ENCODE data around the gene GSTA4. TPM values are rescaled to one million over a fixed set of nuclear protein-coding genes. Genes with fewer than 3 reads are reported as not detected.

Gene GSTA4
- total and polyA plus RNA-seq, 2 donors (not counting 1 experiment from before 2014, with no cell fraction given) = 51.9 to 54.0 TPM

DNA sequence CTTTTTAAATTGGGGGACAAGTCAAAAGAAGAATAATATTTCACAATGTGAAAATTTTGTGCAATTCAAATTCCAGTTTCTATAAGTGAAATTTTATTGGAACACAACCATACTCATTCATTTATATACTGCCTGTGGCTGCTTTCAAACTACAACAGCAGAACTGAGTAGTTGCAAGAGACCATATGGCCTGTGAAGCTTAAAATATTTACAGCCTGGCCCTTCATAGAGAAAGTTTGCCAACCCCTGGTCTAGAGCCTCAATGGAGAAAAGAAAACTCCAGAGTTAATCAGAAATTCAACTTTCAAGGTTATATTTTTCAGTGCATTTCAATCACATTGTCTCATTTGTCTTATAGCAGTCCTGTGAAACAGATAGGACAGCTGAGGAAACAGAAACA is 43.5 kb upstream of the GSTA4 start:
- no peak overlapping the region for H3K4me2 ChIP-seq (ENCODE audit: extremely low read depth, insufficient read depth, low read length)
- TF ChIP-seq, protein P1, sequence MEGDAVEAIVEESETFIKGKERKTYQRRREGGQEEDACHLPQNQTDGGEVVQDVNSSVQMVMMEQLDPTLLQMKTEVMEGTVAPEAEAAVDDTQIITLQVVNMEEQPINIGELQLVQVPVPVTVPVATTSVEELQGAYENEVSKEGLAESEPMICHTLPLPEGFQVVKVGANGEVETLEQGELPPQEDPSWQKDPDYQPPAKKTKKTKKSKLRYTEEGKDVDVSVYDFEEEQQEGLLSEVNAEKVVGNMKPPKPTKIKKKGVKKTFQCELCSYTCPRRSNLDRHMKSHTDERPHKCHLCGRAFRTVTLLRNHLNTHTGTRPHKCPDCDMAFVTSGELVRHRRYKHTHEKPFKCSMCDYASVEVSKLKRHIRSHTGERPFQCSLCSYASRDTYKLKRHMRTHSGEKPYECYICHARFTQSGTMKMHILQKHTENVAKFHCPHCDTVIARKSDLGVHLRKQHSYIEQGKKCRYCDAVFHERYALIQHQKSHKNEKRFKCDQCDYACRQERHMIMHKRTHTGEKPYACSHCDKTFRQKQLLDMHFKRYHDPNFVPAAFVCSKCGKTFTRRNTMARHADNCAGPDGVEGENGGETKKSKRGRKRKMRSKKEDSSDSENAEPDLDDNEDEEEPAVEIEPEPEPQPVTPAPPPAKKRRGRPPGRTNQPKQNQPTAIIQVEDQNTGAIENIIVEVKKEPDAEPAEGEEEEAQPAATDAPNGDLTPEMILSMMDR (conservative IDR thresholded peaks at IDR 0.05 in 1 of 2, IDR thresholded peaks at IDR 0.05 in 1 of 2; ENCODE audit: low read depth in 1 of 2, low read length in 2 of 2) = no peak
- TF ChIP-seq EZH2 (IDR thresholded peaks at IDR 0.05; ENCODE audit: low read length, missing control alignments) = no peak
- H4K20me1 ChIP-seq (ENCODE audit: control insufficient read depth, extremely low read depth, insufficient read depth, low read length) = no peaks in the 10 kb centered on the region
- no peak overlapping the region for H2AFZ ChIP-seq (ENCODE audit: low read length)
- no peak overlapping the region for H3K4me3 ChIP-seq (replicated peaks in 1 of 4; ENCODE audit: control extremely low read depth in 1 of 4, insufficient read depth in 1 of 4, low read depth in 3 of 4, low read length in 4 of 4)
- H3K27ac ChIP-seq (ENCODE audit: insufficient read depth, low read length) = no peak overlapping the region
- DNase-seq (ENCODE audit: low read depth in 2 of 2) = no peak
- peaks cover 5% of the 10 kb centered on the region for H3K36me3 ChIP-seq (ENCODE audit: control insufficient read depth, insufficient read depth, low read length)
- H3K9me3 ChIP-seq (ENCODE audit: control insufficient read depth, insufficient read depth, low read depth, low read length) = no peaks in the 10 kb centered on the region
- peaks cover 24% of the 10 kb centered on the region for H3K4me1 ChIP-seq (ENCODE audit: control insufficient read depth, extremely low read depth, insufficient read depth, low read length)
- no peaks in the 10 kb centered on the region for H3K79me2 ChIP-seq (ENCODE audit: control insufficient read depth, insufficient read depth, low read length)
- H3K27me3 ChIP-seq (ENCODE audit: control insufficient read depth, insufficient read depth, low read length) = no peaks in the 10 kb centered on the region
- no peak overlapping the region for H3K9ac ChIP-seq (ENCODE audit: insufficient read depth, low read length)

DNA sequence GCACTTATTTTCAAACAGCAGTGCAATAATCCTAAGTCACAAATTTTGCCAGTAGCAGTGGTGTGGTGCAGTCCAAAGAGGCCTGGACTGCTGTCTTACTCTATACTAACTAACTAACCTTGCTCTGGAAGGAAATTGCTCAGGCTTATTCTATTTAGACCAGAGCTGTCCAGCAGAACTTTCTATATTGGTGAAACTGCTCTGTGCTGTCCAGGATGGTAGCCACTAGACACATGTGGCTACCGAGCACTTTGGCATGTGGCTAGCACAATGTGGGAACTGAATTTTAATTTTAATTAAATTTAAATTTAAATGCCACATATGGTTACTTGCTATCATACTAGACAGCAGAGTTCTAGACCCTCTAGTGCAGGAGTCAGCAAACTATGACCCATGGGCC is 43.1 kb upstream of the GSTA4 start:
- Histone ChIP-seq H3K9ac (ENCODE audit: insufficient read depth, low read length) (no peak overlapping the region), H3K4me3 (replicated peaks in 1 of 4; ENCODE audit: control extremely low read depth in 1 of 4, insufficient read depth in 1 of 4, low read depth in 3 of 4, low read length in 4 of 4) (no peak overlapping the region), H3K4me1 (ENCODE audit: control insufficient read depth, extremely low read depth, insufficient read depth, low read length) (peaks cover 24% of the 10 kb centered on the region), H2AFZ (ENCODE audit: low read length) (no peak overlapping the region), H3K27ac (ENCODE audit: insufficient read depth, low read length) (no peak overlapping the region), H3K4me2 (ENCODE audit: extremely low read depth, insufficient read depth, low read length) (no peak overlapping the region), H3K9me3 (ENCODE audit: control insufficient read depth, insufficient read depth, low read depth, low read length) (no peaks in the 10 kb centered on the region), H3K36me3 (ENCODE audit: control insufficient read depth, insufficient read depth, low read length) (peaks cover 5% of the 10 kb centered on the region), H4K20me1 (ENCODE audit: control insufficient read depth, extremely low read depth, insufficient read depth, low read length) (no peaks in the 10 kb centered on the region), H3K79me2 (ENCODE audit: control insufficient read depth, insufficient read depth, low read length) (no peaks in the 10 kb centered on the region), H3K27me3 (ENCODE audit: control insufficient read depth, insufficient read depth, low read length) (no peaks in the 10 kb centered on the region)
- TF ChIP-seq EZH2 (IDR thresholded peaks at IDR 0.05; ENCODE audit: low read length, missing control alignments) = no peak
- TF ChIP-seq, protein P1 (conservative IDR thresholded peaks at IDR 0.05 in 1 of 2, IDR thresholded peaks at IDR 0.05 in 1 of 2; ENCODE audit: low read depth in 1 of 2, low read length in 2 of 2) = no peak
- no peak for DNase-seq (ENCODE audit: low read depth in 2 of 2)

DNA sequence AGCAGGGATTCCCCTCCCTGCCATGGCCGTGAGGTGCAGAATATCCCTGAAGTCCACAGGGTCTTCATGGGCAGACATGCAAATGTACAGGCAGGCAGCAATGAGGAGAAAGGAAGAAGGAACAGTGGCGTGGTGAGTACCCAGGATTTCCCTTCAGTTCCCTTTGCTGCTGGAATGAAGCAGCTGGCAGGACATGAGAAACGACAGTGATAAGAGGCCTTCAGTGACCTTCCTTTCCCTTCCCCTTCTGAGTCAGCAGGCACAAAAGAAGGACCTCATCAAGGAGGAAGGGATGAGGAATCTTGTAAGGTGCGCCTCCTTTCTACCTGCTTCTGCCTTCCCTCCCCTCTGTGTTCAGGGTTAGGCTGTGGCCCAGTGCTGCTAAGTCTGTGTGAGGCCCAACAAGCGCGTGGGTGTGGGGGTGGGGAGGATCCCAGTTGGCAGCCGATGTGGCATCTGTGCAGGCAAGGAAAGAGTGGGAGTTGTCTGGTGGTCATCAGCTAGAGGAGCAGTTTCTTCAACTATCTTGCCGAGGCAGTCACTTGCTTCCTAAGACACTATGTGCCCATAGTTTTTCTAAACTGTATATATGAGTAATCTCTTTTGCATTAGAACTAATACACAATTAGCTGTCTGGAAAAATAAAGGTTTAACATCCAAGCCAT is 40.6 kb upstream of the GSTA4 start:
- Histone ChIP-seq H3K4me1 (ENCODE audit: control insufficient read depth, extremely low read depth, insufficient read depth, low read length) (peaks cover 15% of the 10 kb centered on the region), H3K27me3 (ENCODE audit: control insufficient read depth, insufficient read depth, low read length) (no peaks in the 10 kb centered on the region), H3K4me3 (replicated peaks in 1 of 4; ENCODE audit: control extremely low read depth in 1 of 4, insufficient read depth in 1 of 4, low read depth in 3 of 4, low read length in 4 of 4) (no peak overlapping the region), H2AFZ (ENCODE audit: low read length) (no peak overlapping the region), H3K36me3 (ENCODE audit: control insufficient read depth, insufficient read depth, low read length) (peaks cover 7% of the 10 kb centered on the region), H3K4me2 (ENCODE audit: extremely low read depth, insufficient read depth, low read length) (no peak overlapping the region), H4K20me1 (ENCODE audit: control insufficient read depth, extremely low read depth, insufficient read depth, low read length) (no peaks in the 10 kb centered on the region), H3K79me2 (ENCODE audit: control insufficient read depth, insufficient read depth, low read length) (no peaks in the 10 kb centered on the region), H3K9ac (ENCODE audit: insufficient read depth, low read length) (no peak overlapping the region), H3K9me3 (ENCODE audit: control insufficient read depth, insufficient read depth, low read depth, low read length) (no peaks in the 10 kb centered on the region), H3K27ac (ENCODE audit: insufficient read depth, low read length) (peak overlapping the region; percentile 49)
- peak in 1 of 2 donors; percentile 54 for DNase-seq (ENCODE audit: low read depth in 2 of 2)
- TF ChIP-seq EZH2 (IDR thresholded peaks at IDR 0.05; ENCODE audit: low read length, missing control alignments) = no peak
- TF ChIP-seq, protein P1 (conservative IDR thresholded peaks at IDR 0.05 in 1 of 2, IDR thresholded peaks at IDR 0.05 in 1 of 2; ENCODE audit: low read depth in 1 of 2, low read length in 2 of 2) = no peak
